Measurements from ENCODE around the gene SLC13A5.

GRCh38 chr17:6706499-6706898, 6.7 kb downstream of the SLC13A5 start:
- TF ChIP-seq, protein P1, sequence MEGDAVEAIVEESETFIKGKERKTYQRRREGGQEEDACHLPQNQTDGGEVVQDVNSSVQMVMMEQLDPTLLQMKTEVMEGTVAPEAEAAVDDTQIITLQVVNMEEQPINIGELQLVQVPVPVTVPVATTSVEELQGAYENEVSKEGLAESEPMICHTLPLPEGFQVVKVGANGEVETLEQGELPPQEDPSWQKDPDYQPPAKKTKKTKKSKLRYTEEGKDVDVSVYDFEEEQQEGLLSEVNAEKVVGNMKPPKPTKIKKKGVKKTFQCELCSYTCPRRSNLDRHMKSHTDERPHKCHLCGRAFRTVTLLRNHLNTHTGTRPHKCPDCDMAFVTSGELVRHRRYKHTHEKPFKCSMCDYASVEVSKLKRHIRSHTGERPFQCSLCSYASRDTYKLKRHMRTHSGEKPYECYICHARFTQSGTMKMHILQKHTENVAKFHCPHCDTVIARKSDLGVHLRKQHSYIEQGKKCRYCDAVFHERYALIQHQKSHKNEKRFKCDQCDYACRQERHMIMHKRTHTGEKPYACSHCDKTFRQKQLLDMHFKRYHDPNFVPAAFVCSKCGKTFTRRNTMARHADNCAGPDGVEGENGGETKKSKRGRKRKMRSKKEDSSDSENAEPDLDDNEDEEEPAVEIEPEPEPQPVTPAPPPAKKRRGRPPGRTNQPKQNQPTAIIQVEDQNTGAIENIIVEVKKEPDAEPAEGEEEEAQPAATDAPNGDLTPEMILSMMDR (IDR thresholded peaks at IDR 0.05; ENCODE audit: low read depth, low read length, poor library complexity, severe bottlenecking), result no peak
- no peak for TF ChIP-seq EZH2phosphoT487 (IDR thresholded peaks at IDR 0.05; ENCODE audit: borderline replicate concordance, low read length)
